IMR-90 (cell line): ENCODE results near the gene LCTL. TPM values are rescaled to one million over a fixed set of nuclear protein-coding genes. Genes with fewer than 3 reads are reported as not detected.

ENCODE experiments used
- ATAC-seq: fragments of 200-7000 bp; cut with Tn5 transposase; 2 replicates; pipeline ENCODE4 v1.9.1; 2020; ENCODE audit warnings: low read depth, mild to moderate bottlenecking, moderate library complexity
- BruUV-seq: library from RNA; stranded (reverse); fragments of 400-500 nt; replicated peaks from 2 replicates; lab custom pipeline; 2021; lab: Mats Ljungman, UMichigan
- CTCF ChIA-PET: fragments of 300-600 bp; formaldehyde crosslinking; extraction: SDS; loops from one replicate; lab custom pipeline; 2021; ENCODE audit warnings: antibody characterized with exemption; lab: Yijun Ruan, JAX
- POLR2A ChIA-PET: fragments of 300-600 bp; sonication (Branson Sonifier 250); formaldehyde crosslinking; loops from one replicate; lab custom pipeline; 2022; ENCODE audit warnings: antibody characterized with exemption; ENCODE audit not compliant: unreplicated experiment; lab: Charles Lee
- DNase-seq: peaks from one replicate; pipeline ENCODE4 v3.0.0; 2013
- H2AFZ ChIP-seq: replicated peaks from 2 replicates; pipeline ENCODE3; 2013; ENCODE audit warnings: low read length, mild to moderate bottlenecking; ENCODE audit not compliant: poor library complexity
- H2AK5ac ChIP-seq: 2 replicates; pipeline ENCODE4 v1.6.1; 2013; ENCODE audit warnings: low read depth, low read length, inconsistent platforms
- H2AK9ac ChIP-seq: replicated peaks from 2 replicates; pipeline ENCODE3; 2013; ENCODE audit warnings: mild to moderate bottlenecking, low read depth, low read length, moderate library complexity; ENCODE audit not compliant: poor library complexity
- H2BK120ac ChIP-seq: 2 replicates; pipeline ENCODE4 v1.6.1; 2013; ENCODE audit warnings: low read depth, low read length, inconsistent platforms
- H2BK15ac ChIP-seq: 3 replicates; pipeline ENCODE4 v1.6.1; 2013; ENCODE audit warnings: low read depth, low read length, inconsistent platforms
- H2BK20ac ChIP-seq: 2 replicates; pipeline ENCODE4 v1.6.1; 2013; ENCODE audit warnings: low read depth, mild to moderate bottlenecking, inconsistent platforms, low read length, moderate library complexity
- H2BK5ac ChIP-seq: 2 replicates; pipeline ENCODE4 v1.6.1; 2013; ENCODE audit warnings: mild to moderate bottlenecking, low read depth, low read length, inconsistent platforms; ENCODE audit not compliant: poor library complexity, severe bottlenecking
- H3K14ac ChIP-seq: replicated peaks from 2 replicates; pipeline ENCODE4 v1.6.1; 2013; ENCODE audit warnings: low read depth, low read length, inconsistent platforms
- H3K18ac ChIP-seq: 2 replicates; pipeline ENCODE4 v1.6.1; 2013; ENCODE audit warnings: low read depth, low read length, control low read depth
- H3K23ac ChIP-seq: 2 replicates; pipeline ENCODE4 v1.6.1; 2013; ENCODE audit warnings: low read depth, low read length, inconsistent platforms
- H3K27ac ChIP-seq: 2 replicates; pipeline ENCODE4 v1.5.1; 2013; ENCODE audit warnings: mild to moderate bottlenecking, control low read depth, low read length; ENCODE audit not compliant: insufficient read depth
- H3K27me3 ChIP-seq: 2 replicates; pipeline ENCODE4 v1.6.1; 2013; ENCODE audit warnings: low read length; ENCODE audit not compliant: control insufficient read depth, insufficient read depth
- H3K36me3 ChIP-seq: 2 replicates; pipeline ENCODE4 v1.6.1; 2013; ENCODE audit warnings: low read length, mixed read lengths; ENCODE audit not compliant: control insufficient read depth, insufficient read depth
- H3K4ac ChIP-seq: 2 replicates; pipeline ENCODE4 v1.6.1; 2013; ENCODE audit warnings: low read depth, low read length, inconsistent platforms
- H3K4me1 ChIP-seq: 2 replicates; pipeline ENCODE4 v1.6.1; 2013; ENCODE audit warnings: low read length, mixed read lengths; ENCODE audit not compliant: control insufficient read depth, insufficient read depth
- H3K4me2 ChIP-seq: 2 replicates; pipeline ENCODE4 v1.6.1; 2013; ENCODE audit warnings: low read depth, mild to moderate bottlenecking, control low read depth, low read length, moderate library complexity
- H3K4me3 ChIP-seq: 2 replicates; pipeline ENCODE4 v1.5.1; 2013; ENCODE audit warnings: low read depth, mild to moderate bottlenecking, control low read depth, low read length, moderate library complexity; ENCODE audit not compliant: insufficient read depth
- H3K56ac ChIP-seq: 2 replicates; pipeline ENCODE4 v1.6.1; 2013; ENCODE audit warnings: low read length, inconsistent platforms; ENCODE audit not compliant: insufficient read depth; ENCODE audit errors: extremely low read depth
- H3K79me1 ChIP-seq, 2 experiments: 2 replicates each; pipeline ENCODE4 v1.6.1; 2013; ENCODE audit warnings: low read length in 2 of 2, inconsistent platforms in 1 of 2, low read depth in 1 of 2
- H3K9ac ChIP-seq: 2 replicates; pipeline ENCODE4 v1.6.1; 2013; ENCODE audit warnings: low read depth, low read length, control low read depth
- H3K9me1 ChIP-seq: 2 replicates; pipeline ENCODE4 v1.6.1; 2013; ENCODE audit warnings: low read length, inconsistent platforms; ENCODE audit not compliant: insufficient read depth
- H3K9me3 ChIP-seq: 2 replicates; pipeline ENCODE4 v1.6.1; 2013; ENCODE audit warnings: low read length; ENCODE audit not compliant: control insufficient read depth, insufficient read depth
- H4K20me1 ChIP-seq: 2 replicates; pipeline ENCODE4 v1.6.1; 2013; ENCODE audit warnings: low read length, inconsistent platforms; ENCODE audit not compliant: insufficient read depth
- H4K5ac ChIP-seq: 2 replicates; pipeline ENCODE4 v1.6.1; 2013; ENCODE audit warnings: mild to moderate bottlenecking, low read depth, low read length, control low read depth
- H4K8ac ChIP-seq, 2 experiments: 2 replicates each; pipeline ENCODE4 v1.6.1; 2013; ENCODE audit warnings: low read depth in 2 of 2, low read length in 2 of 2, control low read depth in 1 of 2, inconsistent platforms in 1 of 2
- H4K91ac ChIP-seq: 2 replicates; pipeline ENCODE4 v1.6.1; 2013; ENCODE audit warnings: low read depth, low read length, inconsistent platforms; ENCODE audit not compliant: insufficient read depth
- CEBPB ChIP-seq: IDR thresholded peaks from 2 replicates; pipeline ENCODE4 v1.6.1; 2012; ENCODE audit warnings: low read depth, low read length, improper control_type of control experiment
- RAD21 ChIP-seq: IDR thresholded peaks from 2 replicates; pipeline ENCODE4 v1.6.1; 2012; ENCODE audit warnings: low read length, improper control_type of control experiment
- SMC3 ChIP-seq: fragments of 150-350 bp; IDR thresholded peaks from 2 replicates; pipeline ENCODE4 v1.6.1; 2016; ENCODE audit warnings: low read depth, mild to moderate bottlenecking, antibody characterized with exemption, low read length, moderate library complexity
- whole genome bisulfite sequencing, 2 experiments: methylation state at CpG; one replicate each; pipeline versions ENCODE4 v1.1.5 to v1.1.7; 2013; ENCODE audit warnings: missing lambda C conversion rate in 2 of 2; ENCODE audit not compliant: insufficient read length in 1 of 2; ENCODE audit errors: extremely low coverage in 2 of 2; 5-methylcytosine and 5-hydroxymethylcytosine counted together
- dilution Hi-C: fragments of 300-500 bp; cut with HindIII; formaldehyde crosslinking; loops from one replicate; pipeline ENCODE4 v1.14.3; 2018; ENCODE audit warnings: low sequenced_read_pairs; ENCODE audit not compliant: unreplicated experiment
- in situ Hi-C: fragments of 300-500 bp; cut with MboI; formaldehyde crosslinking; loops from 3 replicates; pipeline ENCODE4 v1.14.3; 2019; ENCODE audit warnings: low sequenced_read_pairs, inconsistent platforms, mixed read lengths
- intact Hi-C: fragments of 100-400 bp; cut with micrococcal nuclease; formaldehyde crosslinking; loops from 2 replicates; pipeline ENCODE4 v1.10.0; 2022
- polyA plus RNA-seq, 3 experiments: library from polyadenylated mRNA; depleted of rRNA; stranded (reverse); fragments of >200 nt; gene quantifications; 2 replicates each; pipeline ENCODE4 v1.2.3, GENCODE V29; 2012; ENCODE audit warnings: low replicate concordance in 1 of 3
- total RNA-seq: library from RNA; depleted of rRNA; stranded (reverse); fragments of >200 nt; gene quantifications from 2 replicates; pipeline ENCODE4 v1.2.3, GENCODE V29; 2012
- TF ChIP-seq, protein P1 (sequence below): fragments of 150-350 bp; IDR thresholded peaks from 2 replicates; pipeline ENCODE4 v1.6.1; 2016; ENCODE audit warnings: low read depth, mild to moderate bottlenecking, low read length, moderate library complexity, borderline replicate concordance

Gene LCTL
- total and polyA plus RNA-seq, 2 of the 4 experiments (the other 2 are of a cell fraction): 10.3 to 10.4 TPM

DNA sequence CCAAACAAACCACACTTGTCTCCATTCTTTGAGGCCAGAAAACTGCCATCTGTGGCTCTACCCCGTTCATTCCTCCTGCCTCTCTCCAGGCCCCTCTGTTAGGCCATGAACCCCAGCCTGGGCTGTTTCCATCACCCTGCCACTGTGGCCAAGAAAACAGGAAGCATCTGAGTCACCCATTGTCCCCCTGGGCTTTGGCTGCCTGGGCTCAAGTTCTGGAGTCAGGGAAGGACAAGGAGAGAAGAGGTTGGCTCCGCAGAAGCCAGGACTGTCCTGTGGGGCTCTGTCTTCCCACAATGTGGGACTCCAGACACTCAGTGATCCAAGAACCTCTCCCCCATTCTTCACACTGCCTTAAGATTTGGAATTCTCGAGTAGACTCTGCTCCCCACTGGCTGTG is 14.8 kb upstream of the LCTL start:
- DNase-seq: peak; percentile 34
- Histone ChIP-seq H3K56ac (no peak overlapping the region), H2AK5ac (no peak overlapping the region), H2BK15ac (no peak overlapping the region), H3K27me3 (no peaks in the 10 kb centered on the region), H3K27ac (no peak overlapping the region), H3K4me1 (peaks cover 7% of the 10 kb centered on the region), H3K23ac (peak overlapping the region; percentile 43; the same call in 1 of the 2 replicates), H3K9me3 (no peaks in the 10 kb centered on the region; the same call in 1 of the 2 replicates), H3K9me1 (peaks cover 10% of the 10 kb centered on the region; the same call in 1 of the 2 replicates), H3K79me1 (no peaks in the 10 kb centered on the region), H3K14ac (no peak overlapping the region; the same call in 1 of the 2 replicates), H2BK120ac (no peak overlapping the region), H2BK5ac (no peak overlapping the region), H2AK9ac (no peak overlapping the region), H3K4ac (no peak overlapping the region), H4K91ac (no peak overlapping the region), H2BK20ac (no peak overlapping the region), H3K9ac (no peak overlapping the region), H3K36me3 (no peaks in the 10 kb centered on the region), H3K4me2 (no peak overlapping the region), H3K4me3 (no peak overlapping the region), H4K5ac (no peak overlapping the region), H3K18ac (no peak overlapping the region), H4K8ac (no peak overlapping the region), H4K20me1 (no peaks in the 10 kb centered on the region), H2AFZ (no peak overlapping the region)
- POLR2A ChIA-PET: no interaction called here
- intact Hi-C loops: no loop called here
- ATAC-seq: peak; percentile 44
- no TSS peak for BruUV-seq
- in situ Hi-C loops: no loop called here
- dilution Hi-C loops: no loop called here
- no peak for TF ChIP-seq CEBPB
- no peak for TF ChIP-seq RAD21
- TF ChIP-seq, protein P1, sequence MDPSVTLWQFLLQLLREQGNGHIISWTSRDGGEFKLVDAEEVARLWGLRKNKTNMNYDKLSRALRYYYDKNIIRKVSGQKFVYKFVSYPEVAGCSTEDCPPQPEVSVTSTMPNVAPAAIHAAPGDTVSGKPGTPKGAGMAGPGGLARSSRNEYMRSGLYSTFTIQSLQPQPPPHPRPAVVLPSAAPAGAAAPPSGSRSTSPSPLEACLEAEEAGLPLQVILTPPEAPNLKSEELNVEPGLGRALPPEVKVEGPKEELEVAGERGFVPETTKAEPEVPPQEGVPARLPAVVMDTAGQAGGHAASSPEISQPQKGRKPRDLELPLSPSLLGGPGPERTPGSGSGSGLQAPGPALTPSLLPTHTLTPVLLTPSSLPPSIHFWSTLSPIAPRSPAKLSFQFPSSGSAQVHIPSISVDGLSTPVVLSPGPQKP: no peak
- no peak for TF ChIP-seq SMC3
- CTCF ChIA-PET: no interaction called here
- WGBS, 2 experiments: 83% methylated on average over 1 of the region's 3 CpGs; no CpG with 5 or more reads in 1 of the 2 experiments
